Activated T-helper 2 cell treated with anti-CD3 and anti-CD28 coated beads, Interferon-gamma antibody, Interleukin-2, Interleukin-4, amounts not matched to agents 10 μg/mL and 5 μg/mL and 100 μg/mL, durations not matched to agents 14 hours and 24 hours and 36 hours (primary cell): ENCODE results near the gene CR1. TPM values are rescaled to one million over a fixed set of nuclear protein-coding genes. Genes with fewer than 3 reads are reported as not detected.
"Not testable (repeated sequence)": the region's sequence is repeated elsewhere in the genome, so short reads cannot be mapped to it uniquely, and the experiment has no call there.

Experiments
- DNase-seq: peaks from one replicate; pipeline ENCODE4 v3.0.0; 2021; ENCODE audit warnings: low spot score
- H3K27ac Mint-ChIP-seq: one replicate; pipeline ENCODE4 v1.8.0; 2021; ENCODE audit warnings: mixed read lengths
- H3K27me3 Mint-ChIP-seq: one replicate; pipeline ENCODE4 v1.8.0; 2021; ENCODE audit warnings: low read depth, mixed read lengths
- H3K36me3 Mint-ChIP-seq: one replicate; pipeline ENCODE4 v1.8.0; 2021; ENCODE audit warnings: low read depth, mixed read lengths
- H3K4me1 Mint-ChIP-seq: one replicate; pipeline ENCODE4 v1.8.0; 2021; ENCODE audit warnings: low read depth, mixed read lengths
- H3K4me3 Mint-ChIP-seq: one replicate; pipeline ENCODE4 v1.8.0; 2021; ENCODE audit warnings: low read depth, mild to moderate bottlenecking, moderate library complexity, mixed read lengths
- H3K9me3 Mint-ChIP-seq: one replicate; pipeline ENCODE4 v1.8.0; 2021; ENCODE audit warnings: mixed read lengths
- intact Hi-C: fragments of 100-400 bp; cut with micrococcal nuclease; formaldehyde crosslinking; loops from one replicate; pipeline ENCODE4 v1.15.1; 2023
- total RNA-seq: library from RNA; stranded (reverse); gene quantifications from 2 replicates; pipeline ENCODE4 v1.2.3, GENCODE V29; 2022

Gene CR1
- total RNA-seq, 1 donor from 2014 or later: not detected

DNA sequence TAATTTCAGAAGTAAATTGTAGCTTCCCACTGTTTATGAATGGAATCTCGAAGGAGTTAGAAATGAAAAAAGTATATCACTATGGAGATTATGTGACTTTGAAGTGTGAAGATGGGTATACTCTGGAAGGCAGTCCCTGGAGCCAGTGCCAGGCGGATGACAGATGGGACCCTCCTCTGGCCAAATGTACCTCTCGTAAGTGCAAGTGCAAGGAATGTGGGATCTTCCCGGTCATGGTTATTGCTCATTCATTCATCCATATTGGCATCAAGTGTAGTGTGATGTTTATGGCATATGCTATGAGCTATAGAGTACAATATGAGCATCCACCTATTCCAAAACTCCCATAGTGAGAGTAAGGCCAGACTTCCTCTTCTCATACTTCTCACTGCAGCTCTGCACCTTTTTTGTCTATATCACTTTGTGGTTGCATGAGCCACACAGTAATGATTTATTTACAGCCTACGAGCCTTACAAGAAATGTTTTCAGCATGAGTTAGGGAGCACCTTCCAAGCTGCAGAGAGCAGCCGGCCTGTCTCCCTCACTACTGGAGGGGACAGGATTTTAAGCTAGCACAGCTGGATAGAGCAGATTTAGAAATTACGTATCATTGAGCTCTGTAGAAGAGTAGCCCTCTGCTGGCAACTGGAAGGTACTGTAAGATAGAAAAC lies 124.0 kb downstream of the CR1 start:
- intact Hi-C loops: loop anchor here (1.0 kb wide), 1 partner anchor 41 kb away; no protein-coding TSS in a partner anchor
- DNase-seq: no peak
- Mint-ChIP-seq H3K9me3 (no peaks in the 10 kb centered on the region), H3K27ac (no peak overlapping the region), H3K4me3 (no peak overlapping the region), H3K36me3 (no peaks in the 10 kb centered on the region), H3K4me1 (no peaks in the 10 kb centered on the region), H3K27me3 (peaks cover 16% of the 10 kb centered on the region)

DNA sequence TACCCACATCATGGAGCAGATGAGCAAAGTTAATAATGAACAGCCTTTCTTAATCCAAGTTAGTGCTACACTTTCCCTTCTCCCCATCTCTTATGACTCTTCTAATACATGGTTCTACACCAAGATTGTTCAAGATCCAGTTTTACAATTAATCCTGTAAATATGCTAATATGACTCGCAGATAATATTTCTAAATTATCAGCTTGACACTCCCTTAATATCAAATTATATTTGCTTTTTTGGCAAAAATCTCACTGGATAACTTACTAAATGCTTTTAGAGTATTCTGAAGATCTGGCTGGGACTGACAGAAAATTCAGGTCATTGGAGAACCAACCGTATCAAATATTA lies 124.6 kb downstream of the CR1 start:
- Mint-ChIP-seq H3K27me3 (peaks cover 16% of the 10 kb centered on the region), H3K36me3 (no peaks in the 10 kb centered on the region), H3K27ac (no peak overlapping the region), H3K4me1 (no peaks in the 10 kb centered on the region), H3K4me3 (no peak overlapping the region), H3K9me3 (no peaks in the 10 kb centered on the region)
- no peak for DNase-seq
- intact Hi-C loops: loop anchor here (1.0 kb wide), 1 partner anchor 41 kb away; no protein-coding TSS in a partner anchor

DNA sequence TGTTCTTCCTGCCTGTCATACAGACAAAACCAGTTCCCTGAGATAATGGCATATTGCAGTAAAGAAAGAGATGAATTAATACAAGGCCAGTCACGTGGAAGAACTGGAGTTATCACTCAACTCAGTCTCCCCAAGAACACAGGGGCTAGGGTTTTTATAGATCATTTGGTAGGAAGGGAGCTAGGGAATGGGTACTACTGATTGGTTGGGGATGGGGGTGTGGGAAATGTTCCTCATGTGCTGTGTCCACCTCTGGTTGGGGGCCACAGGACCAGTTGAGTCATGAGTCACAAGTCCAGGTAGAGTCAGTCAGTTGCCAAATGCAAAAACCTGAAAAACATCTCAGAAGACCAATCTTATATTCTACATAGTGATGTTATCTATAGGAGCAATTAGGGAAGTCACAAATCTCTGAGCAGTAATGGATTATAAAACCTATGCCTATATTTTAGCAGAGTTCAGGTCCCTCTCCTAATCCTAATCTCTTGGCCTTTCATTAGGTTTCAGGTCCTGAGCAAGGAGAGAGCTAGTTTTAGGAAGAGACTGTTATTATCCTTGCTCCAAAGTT lies 129.6 kb downstream of the CR1 start:
- H3K36me3 Mint-ChIP-seq, DNase-seq, H3K4me1 Mint-ChIP-seq, H3K27ac Mint-ChIP-seq, H3K4me3 Mint-ChIP-seq, H3K9me3 Mint-ChIP-seq, intact Hi-C loops, H3K27me3 Mint-ChIP-seq: not testable (repeated sequence)

DNA sequence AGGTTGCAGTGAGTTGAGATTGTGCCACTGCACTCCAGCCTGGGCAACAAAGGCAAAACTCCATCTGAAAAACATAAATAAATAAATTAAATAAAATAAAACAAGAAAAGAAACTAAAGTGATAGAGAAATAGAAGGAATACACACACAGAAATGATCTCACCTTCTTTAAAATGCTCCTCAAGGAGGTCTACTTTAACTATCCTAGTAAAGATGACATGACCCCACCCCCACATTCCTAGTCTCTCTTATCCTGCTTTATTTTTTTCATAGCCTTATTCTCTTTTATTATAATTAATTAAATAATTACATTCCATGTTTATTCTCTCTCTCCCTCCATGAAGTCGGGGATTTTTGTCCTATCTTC lies 131.0 kb downstream of the CR1 start:
- Mint-ChIP-seq H3K27me3 (peaks cover 8% of the 10 kb centered on the region), H3K27ac (no peak overlapping the region), H3K9me3 (no peaks in the 10 kb centered on the region), H3K36me3 (no peaks in the 10 kb centered on the region), H3K4me1 (no peaks in the 10 kb centered on the region), H3K4me3 (no peak overlapping the region)
- intact Hi-C loops: no loop called here
- no peak for DNase-seq

DNA sequence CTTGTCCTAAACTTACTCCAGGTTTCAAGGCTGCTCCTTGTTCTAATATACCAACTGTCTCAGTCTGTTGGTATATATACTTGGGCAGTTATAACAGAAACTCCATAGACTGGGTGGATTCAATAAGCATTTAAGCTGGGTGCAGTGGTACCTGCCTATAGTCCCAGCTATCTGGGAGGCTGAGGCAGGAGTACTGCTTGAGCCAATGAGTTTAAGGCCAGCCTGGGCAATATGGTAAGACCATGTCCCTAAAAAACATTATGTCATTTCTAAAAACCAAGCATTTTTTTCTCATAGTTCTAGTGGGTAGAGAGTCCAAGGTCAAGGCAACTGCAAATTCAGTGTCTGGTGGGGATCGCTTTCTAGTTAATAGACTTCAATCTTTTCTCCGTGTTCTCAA lies 131.5 kb downstream of the CR1 start:
- Mint-ChIP-seq H3K4me1 (no peaks in the 10 kb centered on the region), H3K9me3 (no peaks in the 10 kb centered on the region), H3K27ac (no peak overlapping the region), H3K4me3 (no peak overlapping the region), H3K36me3 (no peaks in the 10 kb centered on the region), H3K27me3 (peaks cover 8% of the 10 kb centered on the region)
- intact Hi-C loops: no loop called here
- no peak for DNase-seq

DNA sequence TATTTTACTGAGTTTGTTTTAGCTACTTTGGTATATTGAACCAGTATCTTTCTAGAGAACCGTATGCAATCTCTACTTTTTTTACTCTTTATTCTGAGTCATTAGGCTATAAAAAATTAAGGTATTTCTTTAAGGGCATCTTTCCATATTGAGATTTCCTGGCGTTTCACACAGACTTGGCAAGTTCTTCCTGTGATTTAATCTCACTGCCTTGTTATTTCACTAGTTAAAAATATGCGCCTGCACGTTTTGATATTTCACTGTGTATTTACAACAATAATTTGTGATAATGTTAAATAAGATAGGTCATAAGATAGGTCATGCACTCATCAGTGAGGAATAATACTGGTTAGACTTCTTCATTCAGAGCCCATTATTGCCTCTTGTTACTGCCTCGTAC lies 132.8 kb downstream of the CR1 start:
- Mint-ChIP-seq H3K27ac (no peak overlapping the region), H3K4me3 (no peak overlapping the region), H3K27me3 (peaks cover 8% of the 10 kb centered on the region), H3K4me1 (no peaks in the 10 kb centered on the region), H3K9me3 (no peaks in the 10 kb centered on the region), H3K36me3 (no peaks in the 10 kb centered on the region)
- DNase-seq: no peak
- intact Hi-C loops: no loop called here

DNA sequence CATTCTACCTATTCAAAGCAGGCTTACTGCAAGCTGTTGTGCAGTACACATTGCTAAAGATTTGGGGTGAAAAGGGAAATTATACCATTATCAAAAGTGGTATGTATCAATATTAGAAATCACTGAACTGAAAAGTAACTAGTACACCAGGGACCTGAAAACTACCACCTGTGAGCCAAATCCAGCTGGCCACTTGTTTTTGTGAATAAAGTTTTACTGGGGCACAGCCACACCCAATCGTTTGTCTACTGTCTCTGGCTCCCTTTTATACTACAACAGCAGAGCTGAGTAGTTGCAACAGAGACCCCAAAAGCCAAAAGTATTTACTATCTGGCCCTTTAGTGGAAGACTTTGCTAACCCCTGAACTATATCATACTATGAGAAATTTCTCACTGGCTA lies 135.2 kb downstream of the CR1 start:
- Mint-ChIP-seq H3K36me3 (no peaks in the 10 kb centered on the region), H3K27me3 (peaks cover 12% of the 10 kb centered on the region), H3K9me3 (no peaks in the 10 kb centered on the region), H3K4me3 (no peak overlapping the region), H3K4me1 (no peaks in the 10 kb centered on the region), H3K27ac (no peak overlapping the region)
- no peak for DNase-seq
- intact Hi-C loops: no loop called here

DNA sequence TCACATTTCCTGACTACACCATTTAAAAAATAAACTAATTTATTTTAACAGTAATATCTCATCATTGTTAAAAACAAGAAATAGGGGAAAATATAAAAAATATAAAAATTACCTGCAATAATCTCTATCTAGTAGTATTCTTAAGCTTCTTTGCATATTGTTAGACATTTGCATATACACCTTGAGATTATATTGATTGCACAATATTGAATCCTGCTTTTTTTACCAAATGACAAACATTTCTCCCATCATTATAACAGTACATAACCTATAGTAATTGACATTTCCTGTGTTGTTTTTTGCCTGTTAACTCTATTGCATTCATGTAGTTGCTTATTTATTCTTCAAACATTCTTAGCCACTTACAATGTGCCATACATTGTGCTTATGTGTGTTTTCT lies 137.3 kb downstream of the CR1 start:
- no peaks in the 10 kb centered on the region for H3K4me1 Mint-ChIP-seq
- peaks cover 15% of the 10 kb centered on the region for H3K27me3 Mint-ChIP-seq
- no peaks in the 10 kb centered on the region for H3K9me3 Mint-ChIP-seq
- no peaks in the 10 kb centered on the region for H3K36me3 Mint-ChIP-seq
- no peak overlapping the region for H3K27ac Mint-ChIP-seq
- H3K4me3 Mint-ChIP-seq: no peak overlapping the region
- intact Hi-C loops: no loop called here
- DNase-seq: no peak

DNA sequence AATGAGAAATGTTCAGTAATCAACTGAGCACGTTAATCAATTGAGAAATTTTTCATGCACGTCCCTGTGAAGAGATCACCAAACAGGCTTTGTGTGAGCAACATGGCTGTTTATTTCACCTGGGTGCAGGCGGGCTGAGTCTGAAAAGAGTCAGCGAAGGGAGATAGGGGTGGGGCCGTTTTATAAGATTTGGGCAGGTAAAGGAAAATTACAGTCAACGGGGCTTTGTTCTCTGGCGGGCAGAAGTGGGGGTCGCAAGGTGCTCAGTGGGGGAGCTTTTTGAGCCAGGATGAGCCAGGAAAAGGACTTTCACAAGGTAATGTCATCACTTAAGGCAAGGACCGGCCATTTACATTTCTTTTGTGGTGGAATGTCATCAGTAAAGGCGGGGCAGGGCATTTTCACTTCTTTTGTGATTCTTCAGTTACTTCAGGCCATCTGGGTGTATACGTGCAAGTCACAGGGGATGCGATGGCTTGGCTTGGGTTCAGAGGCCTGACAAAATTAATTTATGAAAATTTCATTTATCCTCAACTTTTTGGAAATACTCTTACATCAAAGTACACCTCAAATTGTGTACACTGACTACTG lies 137.8 kb downstream of the CR1 start:
- H3K4me1 Mint-ChIP-seq, H3K4me3 Mint-ChIP-seq, intact Hi-C loops: not testable (repeated sequence)

DNA sequence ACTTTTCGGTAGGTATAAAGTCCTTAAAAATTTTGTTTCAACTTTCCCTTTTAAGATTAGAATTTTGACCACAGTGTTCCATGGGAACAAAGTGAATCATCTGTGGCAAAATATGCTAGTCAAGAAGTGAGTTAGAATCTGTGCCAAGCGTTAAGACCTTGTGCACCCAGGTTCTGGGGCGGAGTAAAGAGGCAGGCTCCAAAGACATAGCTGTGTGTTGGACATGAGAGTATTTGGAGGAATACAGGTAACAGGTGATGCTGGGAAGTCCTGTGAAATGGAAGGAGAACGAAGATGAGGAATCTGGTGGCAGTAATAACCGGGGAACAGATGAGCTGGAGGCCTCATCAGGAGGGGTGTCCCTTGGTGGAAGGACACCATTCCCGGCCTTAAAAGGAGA lies 138.3 kb downstream of the CR1 start:
- intact Hi-C loops, H3K36me3 Mint-ChIP-seq, H3K4me1 Mint-ChIP-seq, DNase-seq, H3K27ac Mint-ChIP-seq, H3K9me3 Mint-ChIP-seq, H3K4me3 Mint-ChIP-seq: not testable (repeated sequence)
- peaks cover 19% of the 10 kb centered on the region for H3K27me3 Mint-ChIP-seq

More for the DNA sequence above, 137.8 kb downstream of the CR1 start:
- peaks cover 19% of the 10 kb centered on the region for H3K27me3 Mint-ChIP-seq
- not testable (repeated sequence) for H3K27ac Mint-ChIP-seq, H3K36me3 Mint-ChIP-seq, H3K9me3 Mint-ChIP-seq, DNase-seq

DNA sequence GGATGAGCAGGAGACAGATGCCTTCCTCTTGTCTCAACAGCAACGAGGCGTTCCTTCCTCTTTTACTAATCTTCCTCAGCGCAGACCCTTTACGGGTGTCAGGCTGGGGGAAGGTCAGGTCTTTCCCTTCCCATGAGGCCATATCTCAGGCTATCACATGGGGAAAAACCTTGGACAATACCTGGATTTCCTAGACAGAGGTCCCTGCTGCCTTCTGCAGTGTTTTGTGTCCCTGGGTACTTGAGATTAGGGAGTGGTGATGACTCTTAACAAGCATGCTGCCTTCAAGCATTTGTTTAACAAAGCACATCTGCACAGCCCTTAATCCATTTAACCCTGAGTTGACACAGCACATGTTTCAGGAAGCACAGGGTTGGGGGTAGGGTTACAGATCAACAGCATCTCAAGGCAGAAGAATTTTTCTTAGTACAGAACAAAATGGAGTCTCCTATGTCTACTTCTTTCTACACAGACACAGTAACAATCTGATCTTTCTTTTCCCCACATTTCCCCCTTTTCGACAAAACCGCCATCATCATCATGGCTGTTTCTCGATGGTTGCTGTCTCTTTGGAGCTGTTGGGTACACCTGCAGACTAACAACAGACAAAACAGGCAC lies 139.7 kb downstream of the CR1 start:
- H3K9me3 Mint-ChIP-seq, H3K27ac Mint-ChIP-seq, H3K4me1 Mint-ChIP-seq, H3K36me3 Mint-ChIP-seq, DNase-seq, intact Hi-C loops, H3K4me3 Mint-ChIP-seq: not testable (repeated sequence)
- peaks cover 22% of the 10 kb centered on the region for H3K27me3 Mint-ChIP-seq

DNA sequence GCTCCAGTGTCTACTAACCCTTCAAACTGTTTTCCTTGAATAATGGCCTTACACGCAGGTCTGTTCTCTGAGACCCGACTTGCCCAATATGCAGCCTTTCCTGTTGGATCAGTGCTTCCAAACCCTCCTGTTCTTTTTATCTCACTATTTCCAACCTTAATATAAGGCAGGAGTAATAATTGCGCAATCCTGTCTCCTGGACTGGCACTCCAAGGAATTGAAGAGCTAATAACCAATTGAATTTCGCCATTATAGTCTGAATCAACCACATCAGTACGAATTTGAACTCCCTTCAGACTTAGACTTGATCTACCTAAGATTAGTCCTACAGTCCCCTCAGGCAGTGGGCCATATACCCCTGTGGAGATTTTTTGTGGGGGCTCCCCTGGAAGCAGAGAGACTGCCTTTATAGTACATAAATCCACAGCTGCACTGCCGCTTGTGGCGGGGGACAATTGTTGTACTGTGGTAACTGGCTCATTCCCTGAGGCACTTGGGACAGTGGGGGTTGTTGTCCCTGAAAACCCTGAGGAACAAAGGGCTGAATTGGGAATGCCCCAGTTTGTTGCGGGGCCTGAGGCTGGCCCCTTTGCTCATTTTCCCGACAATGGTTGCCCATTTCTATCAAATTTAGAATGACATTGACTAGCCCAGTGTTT lies 142.7 kb downstream of the CR1 start:
- H3K4me3 Mint-ChIP-seq, H3K36me3 Mint-ChIP-seq, DNase-seq, H3K9me3 Mint-ChIP-seq, intact Hi-C loops, H3K27ac Mint-ChIP-seq, H3K4me1 Mint-ChIP-seq: not testable (repeated sequence)
- peaks cover 39% of the 10 kb centered on the region for H3K27me3 Mint-ChIP-seq

DNA sequence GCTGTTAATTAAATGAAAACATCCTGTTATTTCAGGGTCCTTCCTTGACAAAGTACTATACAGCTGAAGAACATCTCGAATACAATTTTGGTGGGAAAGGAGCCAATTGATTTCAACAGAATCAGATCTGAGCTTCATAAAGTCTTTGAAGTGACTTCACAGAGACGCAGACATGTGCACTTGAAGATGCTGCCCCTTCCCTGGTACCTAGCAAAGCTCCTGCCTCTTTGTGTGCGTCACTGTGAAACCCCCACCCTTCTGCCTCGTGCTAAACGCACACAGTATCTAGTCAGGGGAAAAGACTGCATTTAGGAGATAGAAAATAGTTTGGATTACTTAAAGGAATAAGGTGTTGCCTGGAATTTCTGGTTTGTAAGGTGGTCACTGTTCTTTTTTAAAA lies 143.4 kb downstream of the CR1 start:
- H3K4me3 Mint-ChIP-seq, H3K36me3 Mint-ChIP-seq, H3K27ac Mint-ChIP-seq, H3K4me1 Mint-ChIP-seq, intact Hi-C loops, H3K9me3 Mint-ChIP-seq, DNase-seq: not testable (repeated sequence)
- peaks cover 42% of the 10 kb centered on the region for H3K27me3 Mint-ChIP-seq
